ENCODE results near the gene C2CD4C. TPM values are rescaled to one million over a fixed set of nuclear protein-coding genes. Genes with fewer than 3 reads are reported as not detected.
"Not testable (repeated sequence)": the region's sequence is repeated elsewhere in the genome, so short reads cannot be mapped to it uniquely, and the experiment has no call there.

The C2CD4C gene
- total RNA-seq, 1 experiment from 2014 or later, result 13.6 TPM

GRCh38 chr19:428149-428548 is 19.2 kb upstream of the C2CD4C start:
- H3K9me3 ChIP-seq (ENCODE audit: control insufficient read depth, insufficient read depth, low read depth, low read length), result no peaks in the 10 kb centered on the region
- intact Hi-C loops (cut with micrococcal nuclease; ENCODE audit: unreplicated experiment), result no loop called here
- H3K4me3 ChIP-seq (ENCODE audit: low read depth in 2 of 2, low read length in 2 of 2), result no peak overlapping the region
- H3K27ac ChIP-seq (ENCODE audit: low read length), result no peak overlapping the region
- no peak for DNase-seq (ENCODE audit: low read depth, low spot score)
- ChIA-PET CTCF (no interaction called here), POLR2A (no interaction called here)
- no peaks in the 10 kb centered on the region for H3K4me1 ChIP-seq (ENCODE audit: control insufficient read depth, insufficient read depth, low read length)
- no peaks in the 10 kb centered on the region for H3K36me3 ChIP-seq (ENCODE audit: control insufficient read depth, insufficient read depth, low read length)
- no peak for ATAC-seq
- no peaks in the 10 kb centered on the region for H3K27me3 ChIP-seq (ENCODE audit: control insufficient read depth, insufficient read depth, low read length)
- no TSS peak for BruUV-seq (replicated peaks)
- in situ Hi-C loops (cut with HindIII; ENCODE audit: low pct_unique_long_range_greater_than_20kb, low sequenced_read_pairs), result no loop called here
- TF ChIP-seq SIN3A (IDR thresholded peaks at IDR 0.05; ENCODE audit: borderline replicate concordance, insufficient read depth, low read depth, low read length), result no peak
- TF ChIP-seq, protein P1, sequence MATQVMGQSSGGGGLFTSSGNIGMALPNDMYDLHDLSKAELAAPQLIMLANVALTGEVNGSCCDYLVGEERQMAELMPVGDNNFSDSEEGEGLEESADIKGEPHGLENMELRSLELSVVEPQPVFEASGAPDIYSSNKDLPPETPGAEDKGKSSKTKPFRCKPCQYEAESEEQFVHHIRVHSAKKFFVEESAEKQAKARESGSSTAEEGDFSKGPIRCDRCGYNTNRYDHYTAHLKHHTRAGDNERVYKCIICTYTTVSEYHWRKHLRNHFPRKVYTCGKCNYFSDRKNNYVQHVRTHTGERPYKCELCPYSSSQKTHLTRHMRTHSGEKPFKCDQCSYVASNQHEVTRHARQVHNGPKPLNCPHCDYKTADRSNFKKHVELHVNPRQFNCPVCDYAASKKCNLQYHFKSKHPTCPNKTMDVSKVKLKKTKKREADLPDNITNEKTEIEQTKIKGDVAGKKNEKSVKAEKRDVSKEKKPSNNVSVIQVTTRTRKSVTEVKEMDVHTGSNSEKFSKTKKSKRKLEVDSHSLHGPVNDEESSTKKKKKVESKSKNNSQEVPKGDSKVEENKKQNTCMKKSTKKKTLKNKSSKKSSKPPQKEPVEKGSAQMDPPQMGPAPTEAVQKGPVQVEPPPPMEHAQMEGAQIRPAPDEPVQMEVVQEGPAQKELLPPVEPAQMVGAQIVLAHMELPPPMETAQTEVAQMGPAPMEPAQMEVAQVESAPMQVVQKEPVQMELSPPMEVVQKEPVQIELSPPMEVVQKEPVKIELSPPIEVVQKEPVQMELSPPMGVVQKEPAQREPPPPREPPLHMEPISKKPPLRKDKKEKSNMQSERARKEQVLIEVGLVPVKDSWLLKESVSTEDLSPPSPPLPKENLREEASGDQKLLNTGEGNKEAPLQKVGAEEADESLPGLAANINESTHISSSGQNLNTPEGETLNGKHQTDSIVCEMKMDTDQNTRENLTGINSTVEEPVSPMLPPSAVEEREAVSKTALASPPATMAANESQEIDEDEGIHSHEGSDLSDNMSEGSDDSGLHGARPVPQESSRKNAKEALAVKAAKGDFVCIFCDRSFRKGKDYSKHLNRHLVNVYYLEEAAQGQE (IDR thresholded peaks at IDR 0.05; ENCODE audit: insufficient read depth in 1 of 2, low read depth in 2 of 2, low read length in 1 of 2), result no peak
- TF ChIP-seq, protein P2, sequence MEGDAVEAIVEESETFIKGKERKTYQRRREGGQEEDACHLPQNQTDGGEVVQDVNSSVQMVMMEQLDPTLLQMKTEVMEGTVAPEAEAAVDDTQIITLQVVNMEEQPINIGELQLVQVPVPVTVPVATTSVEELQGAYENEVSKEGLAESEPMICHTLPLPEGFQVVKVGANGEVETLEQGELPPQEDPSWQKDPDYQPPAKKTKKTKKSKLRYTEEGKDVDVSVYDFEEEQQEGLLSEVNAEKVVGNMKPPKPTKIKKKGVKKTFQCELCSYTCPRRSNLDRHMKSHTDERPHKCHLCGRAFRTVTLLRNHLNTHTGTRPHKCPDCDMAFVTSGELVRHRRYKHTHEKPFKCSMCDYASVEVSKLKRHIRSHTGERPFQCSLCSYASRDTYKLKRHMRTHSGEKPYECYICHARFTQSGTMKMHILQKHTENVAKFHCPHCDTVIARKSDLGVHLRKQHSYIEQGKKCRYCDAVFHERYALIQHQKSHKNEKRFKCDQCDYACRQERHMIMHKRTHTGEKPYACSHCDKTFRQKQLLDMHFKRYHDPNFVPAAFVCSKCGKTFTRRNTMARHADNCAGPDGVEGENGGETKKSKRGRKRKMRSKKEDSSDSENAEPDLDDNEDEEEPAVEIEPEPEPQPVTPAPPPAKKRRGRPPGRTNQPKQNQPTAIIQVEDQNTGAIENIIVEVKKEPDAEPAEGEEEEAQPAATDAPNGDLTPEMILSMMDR (IDR thresholded peaks at IDR 0.05), result no peak
- TF ChIP-seq TCF7L2 (IDR thresholded peaks at IDR 0.05; ENCODE audit: low read depth, low read length), result no peak
- no peak for TF ChIP-seq POLR2AphosphoS5 (IDR thresholded peaks at IDR 0.05; ENCODE audit: low read depth, low read length)

DNA sequence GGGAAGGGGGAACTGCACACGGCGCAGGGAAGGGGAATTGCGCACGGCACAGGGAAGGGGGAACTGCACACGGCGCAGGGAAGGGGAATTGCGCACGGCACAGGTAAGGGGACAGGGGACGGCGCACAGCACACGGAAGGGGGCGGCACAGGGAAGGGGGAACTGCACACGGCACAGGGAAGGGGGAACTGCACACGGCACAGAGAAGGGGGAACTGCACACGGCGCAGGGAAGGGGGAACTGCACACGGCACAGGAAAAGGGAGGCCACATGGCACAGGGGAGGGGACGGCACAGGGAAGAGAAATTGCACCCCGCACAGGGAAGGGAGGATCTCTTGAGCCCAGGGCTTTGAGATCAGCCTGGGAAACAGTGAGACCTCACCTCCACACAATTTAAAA is 18.7 kb upstream of the C2CD4C start:
- CTCF ChIA-PET; intact Hi-C loops (cut with micrococcal nuclease; ENCODE audit: unreplicated experiment); BruUV-seq (replicated peaks); H3K9me3 ChIP-seq (ENCODE audit: control insufficient read depth, insufficient read depth, low read depth, low read length); H3K4me1 ChIP-seq (ENCODE audit: control insufficient read depth, insufficient read depth, low read length); H3K27ac ChIP-seq (ENCODE audit: low read length); POLR2A ChIA-PET; H3K4me3 ChIP-seq (ENCODE audit: low read depth in 2 of 2, low read length in 2 of 2); H3K27me3 ChIP-seq (ENCODE audit: control insufficient read depth, insufficient read depth, low read length); in situ Hi-C loops (cut with HindIII; ENCODE audit: low pct_unique_long_range_greater_than_20kb, low sequenced_read_pairs); DNase-seq (ENCODE audit: low read depth, low spot score); ATAC-seq; H3K36me3 ChIP-seq (ENCODE audit: control insufficient read depth, insufficient read depth, low read length): not testable (repeated sequence)

GRCh38 chr19:426725-427445 is 17.9 kb upstream of the C2CD4C start:
- H3K4me1 ChIP-seq (ENCODE audit: control insufficient read depth, insufficient read depth, low read length), result no peaks in the 10 kb centered on the region
- H3K27me3 ChIP-seq (ENCODE audit: control insufficient read depth, insufficient read depth, low read length), result no peaks in the 10 kb centered on the region
- ChIA-PET POLR2A (no interaction called here), CTCF (no interaction called here)
- TF ChIP-seq, protein P1 (IDR thresholded peaks at IDR 0.05; ENCODE audit: insufficient read depth in 1 of 2, low read depth in 2 of 2, low read length in 1 of 2), result no peak
- H3K9me3 ChIP-seq (ENCODE audit: control insufficient read depth, insufficient read depth, low read depth, low read length), result no peaks in the 10 kb centered on the region
- ATAC-seq (no peak), DNase-seq (ENCODE audit: low read depth, low spot score) (no peak)
- no TSS peak for BruUV-seq (replicated peaks)
- no peaks in the 10 kb centered on the region for H3K36me3 ChIP-seq (ENCODE audit: control insufficient read depth, insufficient read depth, low read length)
- in situ Hi-C loops (cut with HindIII; ENCODE audit: low pct_unique_long_range_greater_than_20kb, low sequenced_read_pairs) (no loop called here), intact Hi-C loops (cut with micrococcal nuclease; ENCODE audit: unreplicated experiment) (no loop called here)
- H3K4me3 ChIP-seq (ENCODE audit: low read depth in 2 of 2, low read length in 2 of 2), result no peak overlapping the region
- H3K27ac ChIP-seq (ENCODE audit: low read length), result no peak overlapping the region
